OCI-LY7 (cell line): ENCODE data around the gene ZC3H11A. TPM values are rescaled to one million over a fixed set of nuclear protein-coding genes. Genes with fewer than 3 reads are reported as not detected.
"Not testable (repeated sequence)": the region's sequence is repeated elsewhere in the genome, so short reads cannot be mapped to it uniquely, and the experiment has no call there.

Source experiments
- BruUV-seq: library from RNA; stranded (reverse); fragments of 400-500 nt; replicated peaks from 2 replicates; lab custom pipeline; 2021; lab: Mats Ljungman, UMichigan
- CTCF ChIA-PET: fragments of 300-600 bp; sonication (Branson Sonifier 250); formaldehyde crosslinking; loops from one replicate; lab custom pipeline; 2022; ENCODE audit warnings: antibody characterized with exemption; ENCODE audit not compliant: unreplicated experiment; lab: Charles Lee
- POLR2A ChIA-PET: fragments of 300-600 bp; sonication (Branson Sonifier 250); formaldehyde crosslinking; loops from one replicate; lab custom pipeline; 2022; ENCODE audit warnings: antibody characterized with exemption; lab: Charles Lee
- DNase-seq: peaks from one replicate; pipeline ENCODE4 v3.0.0-alpha.2; 2015; ENCODE audit warnings: low spot score
- H2AFZ ChIP-seq: fragments of 200-600 bp; sonication (generic), shearing (Covaris generic); 2 replicates; pipeline ENCODE4 v1.6.1; 2014; ENCODE audit warnings: mild to moderate bottlenecking, antibody characterized with exemption, low read length, moderate library complexity
- H3K27ac ChIP-seq: fragments of 200-600 bp; sonication (generic); 2 replicates; pipeline ENCODE4 v1.5.1; 2014; ENCODE audit warnings: mixed run types, low read depth, mild to moderate bottlenecking, moderate library complexity, low read length, inconsistent platforms; ENCODE audit not compliant: poor library complexity, severe bottlenecking
- H3K36me3 ChIP-seq: fragments of 200-600 bp; sonication (generic); 2 replicates; pipeline ENCODE4 v1.6.1; 2014; ENCODE audit warnings: mild to moderate bottlenecking, antibody characterized with exemption, low read length, moderate library complexity, mixed read lengths; ENCODE audit not compliant: insufficient read depth
- H3K4me1 ChIP-seq: fragments of 200-600 bp; sonication (generic); 2 replicates; pipeline ENCODE4 v1.5.1; 2014; ENCODE audit warnings: mild to moderate bottlenecking, low read length; ENCODE audit not compliant: insufficient read depth, poor library complexity, severe bottlenecking
- H3K4me2 ChIP-seq: fragments of 200-600 bp; sonication (generic); 2 replicates; pipeline ENCODE4 v1.6.1; 2014; ENCODE audit warnings: mild to moderate bottlenecking, low read length
- H3K4me3 ChIP-seq: fragments of 200-600 bp; sonication (generic); 2 replicates; pipeline ENCODE4 v1.5.1; 2014; ENCODE audit warnings: mild to moderate bottlenecking, low read depth, low read length; ENCODE audit not compliant: poor library complexity, severe bottlenecking
- H3K79me2 ChIP-seq: fragments of 200-600 bp; sonication (generic); 2 replicates; pipeline ENCODE4 v1.6.1; 2016; ENCODE audit warnings: low read depth, mild to moderate bottlenecking, low read length, moderate library complexity, mixed read lengths; ENCODE audit not compliant: insufficient read depth
- H3K9me2 ChIP-seq: fragments of 200-600 bp; sonication (generic); 2 replicates; pipeline ENCODE4 v1.6.1; 2016; ENCODE audit warnings: mild to moderate bottlenecking, low read length, mixed read lengths; ENCODE audit not compliant: insufficient read depth
- H3K9me3 ChIP-seq: fragments of 200-600 bp; sonication (generic); 2 replicates; pipeline ENCODE4 v1.6.1; 2014; ENCODE audit warnings: mild to moderate bottlenecking, mixed run types, low read length, mixed read lengths
- H4K20me1 ChIP-seq: fragments of 200-600 bp; sonication (generic); 2 replicates; pipeline ENCODE4 v1.6.1; 2014; ENCODE audit warnings: mild to moderate bottlenecking, antibody characterized with exemption, low read length, moderate library complexity, mixed read lengths; ENCODE audit not compliant: insufficient read depth
- CTCF ChIP-seq: fragments of 200-600 bp; sonication (generic); conservative IDR thresholded peaks from 2 replicates; pipeline ENCODE4 v1.5.1; 2014; ENCODE audit warnings: mild to moderate bottlenecking, antibody characterized with exemption, low read length, moderate library complexity, mixed read lengths
- EZH2phosphoT487 ChIP-seq: fragments of 200-600 bp; sonication (generic); IDR thresholded peaks from 2 replicates; pipeline ENCODE4 v1.6.1; 2018; ENCODE audit warnings: low read depth, borderline replicate concordance, mild to moderate bottlenecking, mixed run types, antibody characterized with exemption, low read length, moderate library complexity, mixed read lengths
- intact Hi-C: fragments of 100-400 bp; cut with micrococcal nuclease; formaldehyde crosslinking; loops from one replicate; pipeline ENCODE4 v1.10.0; 2022; ENCODE audit not compliant: unreplicated experiment
- total RNA-seq, 2 experiments: library from RNA; depleted of rRNA in 1 of 2; stranded (reverse); fragments of >200 nt in 1 of 2; shearing (Covaris generic) in 1 of 2; gene quantifications; 2 replicates each; pipeline ENCODE4 v1.2.3, GENCODE V29; 2014 to 2022

The ZC3H11A gene
- total RNA-seq, 2 experiments from 2014 or later, result 113 to 143 TPM

DNA sequence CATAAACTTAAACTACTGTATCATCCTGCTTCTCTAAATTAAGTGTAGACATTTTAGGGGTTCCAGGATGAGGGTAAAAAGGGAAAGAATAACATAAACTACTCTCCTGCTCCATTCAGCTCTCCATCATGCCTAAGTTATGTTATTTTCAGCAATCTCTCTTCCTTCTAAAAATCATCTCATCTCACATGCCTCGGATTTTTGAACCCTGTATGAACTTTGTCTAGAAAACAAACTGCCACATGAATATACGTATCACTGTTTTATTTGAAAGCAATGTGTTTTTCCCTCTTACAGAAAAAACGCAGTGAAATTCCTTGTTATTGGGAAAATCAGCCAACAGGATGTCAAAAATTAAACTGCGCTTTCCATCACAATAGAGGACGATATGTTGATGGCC, 32.6 kb downstream of the ZC3H11A start:
- ChIA-PET POLR2A (interaction anchor here (0.7 kb wide), 3 partner anchors 9 to 100 kb away, joined by 3 read pairs; no protein-coding TSS in a partner anchor), CTCF (no interaction called here)
- Histone ChIP-seq H3K4me1 (no peaks in the 10 kb centered on the region), H3K79me2 (peaks cover 26% of the 10 kb centered on the region; the same call in 1 of the 2 replicates), H4K20me1 (no peaks in the 10 kb centered on the region; the same call in 1 of the 2 replicates), H3K4me2 (no peak overlapping the region), H3K9me3 (no peaks in the 10 kb centered on the region), H3K4me3 (no peak overlapping the region), H3K36me3 (peaks cover 97% of the 10 kb centered on the region), H3K9me2 (no peaks in the 10 kb centered on the region), H2AFZ (no peak overlapping the region), H3K27ac (no peak overlapping the region)
- intact Hi-C loops, result no loop called here
- no TSS peak for BruUV-seq
- TF ChIP-seq EZH2phosphoT487 (no peak), CTCF (no peak)
- no peak for DNase-seq

DNA sequence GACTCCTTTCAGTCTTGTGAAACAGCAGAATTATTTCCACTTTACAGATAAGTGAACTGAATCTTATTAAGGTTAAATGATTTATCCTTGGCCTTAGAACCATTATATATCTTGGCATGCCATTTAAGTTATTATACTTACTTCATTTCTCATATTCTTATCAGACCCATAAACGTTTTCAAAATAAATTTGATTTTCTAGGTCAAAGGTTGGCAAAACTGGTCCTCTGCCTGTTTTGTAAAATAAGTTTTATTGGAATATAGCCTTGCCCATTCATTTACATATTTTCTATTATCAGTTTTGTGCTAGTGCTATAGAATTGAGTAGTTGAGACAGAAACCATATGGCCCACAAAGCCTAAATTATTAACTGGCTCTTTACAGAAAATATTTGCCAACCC, 33.1 kb downstream of the ZC3H11A start:
- intact Hi-C loops, result no loop called here
- no TSS peak for BruUV-seq

GRCh38 chr1:203829247-203829646, 33.8 kb downstream of the ZC3H11A start:
- H3K9me3 ChIP-seq, H3K4me1 ChIP-seq, BruUV-seq, H3K4me3 ChIP-seq, H3K27ac ChIP-seq, DNase-seq, H3K4me2 ChIP-seq, H3K9me2 ChIP-seq, H2AFZ ChIP-seq, H4K20me1 ChIP-seq, intact Hi-C loops, CTCF ChIA-PET: not testable (repeated sequence)
- Histone ChIP-seq H3K79me2 (peaks cover 18% of the 10 kb centered on the region; the same call in 1 of the 2 replicates), H3K36me3 (peaks cover 97% of the 10 kb centered on the region)
- POLR2A ChIA-PET, result interaction anchor here (1.0 to 1.2 kb wide), 2 partner anchors 11 to 41 kb away, joined by 3 read pairs; no protein-coding TSS in a partner anchor

More for the DNA sequence above, 33.1 kb downstream of the ZC3H11A start:
- Histone ChIP-seq H3K36me3 (peaks cover 97% of the 10 kb centered on the region), H3K9me2 (no peaks in the 10 kb centered on the region), H3K9me3 (no peaks in the 10 kb centered on the region), H4K20me1 (no peaks in the 10 kb centered on the region; the same call in 1 of the 2 replicates), H3K27ac (no peak overlapping the region), H3K4me3 (no peak overlapping the region), H3K4me2 (no peak overlapping the region), H3K4me1 (no peaks in the 10 kb centered on the region), H3K79me2 (peaks cover 23% of the 10 kb centered on the region; the same call in 1 of the 2 replicates), H2AFZ (no peak overlapping the region)
- CTCF ChIA-PET, result no interaction called here
- DNase-seq, result no peak
- TF ChIP-seq EZH2phosphoT487 (no peak), CTCF (no peak)
- POLR2A ChIA-PET, result no interaction called here
